Stomach smooth muscle (tissue), 2 donors: ENCODE data around the gene STK16.

Source experiments
- H3K27ac ChIP-seq: one replicate; pipeline ENCODE4 v1.7.0; 2013; ENCODE audit warnings: mild to moderate bottlenecking, low read length, inconsistent platforms
- H3K27me3 ChIP-seq, 2 donors: one replicate each; pipeline ENCODE4 v1.7.0; 2013; ENCODE audit warnings: low read length in 2 of 2; ENCODE audit not compliant: insufficient read depth in 2 of 2, control insufficient read depth in 1 of 2
- H3K36me3 ChIP-seq, 2 donors: one replicate each; pipeline ENCODE4 v1.7.0; 2013; ENCODE audit warnings: low read length in 2 of 2; ENCODE audit not compliant: control insufficient read depth in 2 of 2, insufficient read depth in 2 of 2
- H3K4me1 ChIP-seq: one replicate; pipeline ENCODE4 v1.7.0; 2013; ENCODE audit warnings: low read length; ENCODE audit not compliant: control insufficient read depth, insufficient read depth
- H3K4me3 ChIP-seq, 2 donors: one replicate each; pipeline ENCODE4 v1.7.0; 2013; ENCODE audit warnings: low read length in 2 of 2
- H3K9ac ChIP-seq, 2 donors: one replicate each; pipeline ENCODE4 v1.7.0; 2013; ENCODE audit warnings: low read length in 2 of 2, mild to moderate bottlenecking in 1 of 2
- H3K9me3 ChIP-seq, 2 donors: one replicate each; pipeline ENCODE4 v1.7.0; 2013; ENCODE audit warnings: low read length in 2 of 2; ENCODE audit not compliant: control insufficient read depth in 2 of 2
- donor health status: healthy.
- donor health status: Pancreatic carcinoma.

The STK16 gene

DNA sequence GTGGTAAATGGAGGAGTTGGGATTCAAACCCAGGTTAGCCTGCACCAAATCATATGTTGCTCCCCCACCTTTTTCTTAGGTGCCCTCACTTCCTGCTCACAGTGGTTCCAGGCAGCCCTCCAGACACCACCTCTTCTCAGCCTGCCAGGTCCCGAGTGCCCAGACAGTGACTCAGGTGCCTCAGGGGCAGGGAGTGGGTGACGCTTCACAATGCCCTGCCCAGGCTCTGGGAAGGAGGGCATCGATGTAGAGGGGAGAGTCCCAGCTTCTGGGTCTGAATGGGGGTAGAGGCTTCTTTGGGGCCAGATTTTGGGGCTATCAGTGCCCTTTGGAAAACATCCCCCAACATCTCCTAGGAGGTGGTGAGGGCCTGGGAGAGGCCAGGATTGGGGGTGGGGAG, 28.7 kb downstream of the STK16 start:
- Histone ChIP-seq H3K4me1 (peaks cover 38% of the 10 kb centered on the region), H3K9ac (peak overlapping the region; percentile 32 to 58), H3K4me3 (peak overlapping the region in 1 of 2 donors; percentile 1), H3K36me3 (no peaks in the 10 kb centered on the region), H3K9me3 (no peaks in the 10 kb centered on the region), H3K27me3 (no peaks in the 10 kb centered on the region), H3K27ac (peak overlapping the region; percentile 82)

DNA sequence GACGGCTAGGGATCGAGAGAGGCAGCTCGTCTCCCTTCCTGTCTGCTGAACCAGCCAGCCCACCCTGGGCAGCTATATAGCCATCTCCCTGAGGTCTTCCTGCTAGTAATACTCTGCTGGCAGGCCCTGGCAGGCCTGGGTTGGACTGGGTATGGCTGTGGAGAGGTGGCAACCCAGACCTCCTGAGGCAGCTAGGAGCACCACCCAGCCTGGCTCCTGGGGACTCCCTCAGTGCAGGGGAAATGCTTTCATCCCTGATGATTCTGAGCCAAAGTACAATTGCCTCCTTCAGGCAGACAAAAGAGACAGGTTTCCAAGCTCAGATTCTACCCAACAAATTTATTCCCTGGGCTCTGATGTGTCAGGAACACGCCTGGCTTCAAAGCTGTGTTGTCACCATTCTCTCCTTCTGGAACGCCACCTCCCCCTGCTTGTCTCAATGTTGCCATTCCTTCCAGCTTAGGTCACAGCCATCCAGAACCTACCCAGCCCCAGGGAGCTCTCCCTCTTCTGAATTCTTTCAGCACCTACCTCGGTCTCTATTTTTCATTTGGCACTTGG, 29.2 kb downstream of the STK16 start:
- Histone ChIP-seq H3K27ac (peak overlapping the region; percentile 82), H3K9me3 (no peaks in the 10 kb centered on the region), H3K9ac (peak overlapping the region; percentile 32 to 58), H3K4me3 (peak overlapping the region in 1 of 2 donors; percentile 1), H3K4me1 (peaks cover 37% of the 10 kb centered on the region), H3K36me3 (no peaks in the 10 kb centered on the region), H3K27me3 (no peaks in the 10 kb centered on the region)

DNA sequence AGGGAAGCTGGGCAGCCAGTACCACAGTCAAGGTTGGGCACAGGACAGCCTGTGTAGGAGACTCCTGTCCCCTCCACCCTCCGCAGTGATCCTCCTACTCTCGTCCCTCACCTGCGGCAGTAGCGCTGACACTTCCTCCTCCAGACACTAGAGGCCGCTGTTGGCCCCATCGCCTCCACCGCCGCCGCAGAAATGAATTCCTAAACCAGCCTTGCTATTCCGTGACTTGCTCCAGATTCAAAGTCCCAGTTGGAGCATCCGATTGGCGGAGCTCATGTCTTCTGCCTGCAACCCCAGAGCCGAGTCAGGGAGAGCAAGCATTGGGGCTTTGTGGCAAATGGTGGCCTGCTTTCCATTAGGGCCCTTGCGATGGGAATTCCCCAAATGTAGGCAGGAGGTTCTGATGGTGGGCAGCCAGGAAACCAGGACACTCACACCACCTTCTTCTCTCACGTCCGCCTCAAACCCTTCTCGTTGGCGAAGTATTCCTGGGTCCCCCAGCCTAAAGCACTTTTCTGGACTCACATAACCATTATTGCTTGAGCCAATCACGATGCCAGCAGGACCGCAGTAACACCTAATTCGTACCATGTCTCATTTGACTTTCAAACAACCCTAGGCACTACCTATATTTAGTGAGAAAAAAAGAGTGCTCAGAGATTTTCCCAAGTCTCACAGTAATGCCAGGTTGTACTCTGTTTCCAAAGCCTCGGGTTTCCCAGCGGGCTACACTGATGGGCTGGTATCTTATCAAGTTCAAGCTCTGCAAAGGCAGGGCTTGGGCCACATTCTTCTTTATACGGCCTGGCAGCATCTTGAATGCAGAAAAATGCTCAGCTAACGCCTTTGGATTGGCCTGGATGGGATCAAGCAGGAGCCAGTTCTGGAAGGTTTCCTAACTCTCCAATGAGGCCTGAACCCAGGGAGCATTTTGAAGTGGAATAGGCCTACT, 32.7 kb downstream of the STK16 start:
- H3K9ac ChIP-seq: peak overlapping the region; percentile 52 to 75
- H3K9me3 ChIP-seq: no peaks in the 10 kb centered on the region
- peaks cover 24 to 25% of the 10 kb centered on the region in 2 donors for H3K36me3 ChIP-seq
- no peaks in the 10 kb centered on the region for H3K27me3 ChIP-seq
- peak overlapping the region; percentile 95 for H3K27ac ChIP-seq
- peak overlapping the region; percentile 36 to 66 for H3K4me3 ChIP-seq
- H3K4me1 ChIP-seq: peaks cover 56% of the 10 kb centered on the region

DNA sequence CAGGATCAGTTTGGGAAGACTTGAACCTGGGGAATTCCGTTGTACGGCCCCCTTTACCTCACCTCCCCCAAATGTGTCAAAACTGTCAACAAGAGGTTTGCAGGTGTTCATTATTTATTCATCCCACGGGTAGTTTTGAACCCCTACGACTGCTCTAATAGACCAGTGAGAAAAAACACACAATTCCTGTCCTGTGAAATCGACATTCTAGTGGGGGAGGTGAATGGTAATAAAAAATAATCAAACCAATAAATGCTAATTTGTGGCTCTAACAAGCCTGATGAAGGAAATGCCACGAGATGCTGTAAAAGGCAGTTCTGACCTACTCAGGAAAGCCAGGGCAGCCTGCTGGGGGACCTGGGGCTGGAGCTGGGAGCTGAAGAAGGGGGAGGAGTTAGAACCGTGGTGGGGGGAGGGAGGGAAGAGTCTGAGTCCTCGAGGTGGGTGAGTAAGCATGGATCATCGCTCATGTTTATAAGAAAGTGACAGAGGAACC, 33.4 kb downstream of the STK16 start:
- H3K27ac ChIP-seq: peak overlapping the region; percentile 95
- H3K4me1 ChIP-seq: peaks cover 55% of the 10 kb centered on the region
- peaks cover 30 to 32% of the 10 kb centered on the region in 2 donors for H3K36me3 ChIP-seq
- H3K9ac ChIP-seq: peak overlapping the region; percentile 52 to 75
- no peaks in the 10 kb centered on the region for H3K27me3 ChIP-seq
- no peaks in the 10 kb centered on the region for H3K9me3 ChIP-seq
- H3K4me3 ChIP-seq: peak overlapping the region; percentile 21 to 66

DNA sequence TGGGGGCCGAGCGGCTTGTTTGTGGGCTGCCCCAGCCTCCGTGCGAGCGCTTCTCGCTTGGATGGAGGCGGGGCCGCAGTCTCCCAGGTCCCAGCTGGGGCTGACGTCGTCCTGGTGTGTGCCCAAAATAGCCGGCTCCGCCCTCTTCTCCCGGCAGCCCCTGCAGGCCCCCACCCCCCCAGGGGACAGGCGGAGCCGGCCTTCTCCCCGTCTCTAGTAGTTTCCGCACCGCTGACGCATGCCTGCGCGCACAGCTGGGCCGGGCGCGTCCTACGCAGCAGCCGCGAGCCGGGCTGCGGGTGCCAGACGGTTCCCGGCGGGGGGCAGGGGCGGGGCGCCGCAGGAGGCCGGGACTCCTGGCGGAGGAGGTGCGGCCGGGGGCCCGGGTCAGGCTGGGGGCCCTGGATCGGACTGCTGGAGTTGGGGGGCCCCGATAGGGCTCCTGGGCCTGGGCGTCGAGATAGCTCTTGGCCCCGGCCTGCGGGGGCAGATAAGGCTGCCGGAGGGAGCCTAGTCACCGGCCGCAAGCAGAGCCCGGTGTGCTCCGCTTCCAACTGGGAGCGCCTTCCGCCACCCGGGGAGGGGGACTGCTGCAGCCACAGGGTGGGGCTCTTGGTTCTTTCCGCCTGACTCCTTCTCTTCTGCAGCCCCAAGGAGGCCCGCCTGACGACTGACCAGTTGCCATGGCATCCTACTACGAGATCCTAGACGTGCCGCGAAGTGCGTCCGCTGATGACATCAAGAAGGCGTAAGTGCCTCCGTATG, 34.1 kb downstream of the STK16 start, which contains the start of gene DNAJB2:
Gene DNAJB2, plus strand, starts transcription at position 216 of the 765 bp plus-strand sequence. Its CDS starts 468 bp downstream, at position 684.
- Histone ChIP-seq H3K9ac (peak within 1 kb of the TSS; percentile 90 to 94), H3K4me3 (peak within 1 kb of the TSS; percentile 90 to 93), H3K27me3 (no peaks in the 10 kb centered on the region), H3K36me3 (peaks cover 36 to 38% of the 10 kb centered on the region in 2 donors), H3K9me3 (no peaks in the 10 kb centered on the region), H3K27ac (peak within 1 kb of the TSS; percentile 95), H3K4me1 (peaks cover 49% of the 10 kb centered on the region)

DNA sequence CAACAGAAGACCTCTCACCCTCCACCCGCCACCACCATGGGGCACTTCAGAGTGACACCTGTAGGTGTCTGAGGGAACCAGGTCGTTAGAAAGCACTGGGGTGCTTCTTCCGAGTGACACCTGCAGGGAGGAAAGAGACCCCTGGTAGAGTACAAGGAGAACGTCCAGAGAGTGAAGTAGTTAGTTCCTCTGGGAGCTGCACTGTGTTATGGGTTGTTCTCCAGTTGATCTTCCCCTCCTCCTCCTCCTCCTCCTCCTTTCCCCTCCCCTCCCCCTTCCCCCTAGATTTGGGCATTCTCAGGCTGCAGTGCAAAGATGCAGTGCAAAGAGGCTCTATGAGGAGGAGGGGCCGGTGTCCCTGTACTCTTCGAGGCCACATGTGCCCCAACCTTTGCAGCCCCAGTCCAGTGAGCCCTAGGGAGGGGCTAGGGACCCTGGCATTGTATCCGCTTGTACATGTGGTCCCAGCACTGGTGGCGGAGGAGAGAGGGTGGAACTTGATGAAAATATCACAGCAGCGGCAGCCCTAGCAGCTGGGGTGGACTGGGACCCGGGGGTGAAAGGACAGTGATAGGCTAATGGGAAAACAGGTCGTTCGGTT, 34.7 kb downstream of the STK16 start:
- Histone ChIP-seq H3K4me1 (peaks cover 47% of the 10 kb centered on the region), H3K9ac (peak overlapping the region; percentile 90 to 94), H3K9me3 (no peaks in the 10 kb centered on the region), H3K27me3 (no peaks in the 10 kb centered on the region), H3K27ac (peak overlapping the region; percentile 95), H3K36me3 (peaks cover 43% of the 10 kb centered on the region in 2 donors), H3K4me3 (peak overlapping the region; percentile 90 to 93)

DNA sequence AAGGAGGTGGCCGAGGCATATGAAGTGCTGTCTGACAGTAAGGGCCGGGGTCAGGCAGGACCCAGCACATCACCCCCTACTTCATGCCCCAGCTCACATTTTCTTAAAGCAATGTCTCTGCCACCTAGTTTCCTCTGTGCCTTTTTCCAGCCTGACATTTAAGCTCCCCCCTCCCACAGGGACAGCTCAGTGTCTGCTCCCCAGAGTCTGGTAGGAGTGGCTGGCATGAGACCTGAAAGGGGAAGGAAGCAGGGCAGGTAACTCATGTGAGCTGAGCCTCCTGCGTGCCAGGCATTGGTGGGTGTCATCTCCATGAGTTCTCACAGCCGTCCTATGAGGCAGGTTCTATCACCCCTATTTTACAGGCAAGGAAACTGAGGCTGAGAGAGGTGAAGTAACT, 35.4 kb downstream of the STK16 start:
- peaks cover 51% of the 10 kb centered on the region for H3K4me1 ChIP-seq
- H3K9ac ChIP-seq: peak overlapping the region; percentile 9 to 42
- no peaks in the 10 kb centered on the region for H3K9me3 ChIP-seq
- H3K27me3 ChIP-seq: no peaks in the 10 kb centered on the region
- peak overlapping the region; percentile 95 for H3K27ac ChIP-seq
- H3K4me3 ChIP-seq: no peak overlapping the region
- H3K36me3 ChIP-seq: peaks cover 45 to 46% of the 10 kb centered on the region in 2 donors

DNA sequence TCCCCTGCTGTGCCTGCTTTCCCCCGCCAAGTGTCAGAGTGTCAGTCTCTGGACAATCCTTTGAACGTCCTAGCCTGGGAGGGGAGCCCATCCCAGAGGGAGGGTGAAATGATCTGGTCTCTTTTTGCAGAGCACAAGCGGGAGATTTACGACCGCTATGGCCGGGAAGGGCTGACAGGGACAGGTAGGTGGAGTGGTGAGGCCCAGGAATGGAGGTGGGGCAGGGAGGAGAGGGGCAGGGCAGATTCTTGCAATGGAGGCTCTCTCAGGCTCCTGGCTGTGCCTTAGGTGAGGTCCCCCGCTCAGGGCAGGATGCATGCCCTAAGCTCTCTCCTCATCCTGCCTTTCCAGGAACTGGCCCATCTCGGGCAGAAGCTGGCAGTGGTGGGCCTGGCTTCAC, 36.3 kb downstream of the STK16 start:
- peaks cover 46% of the 10 kb centered on the region in 2 donors for H3K36me3 ChIP-seq
- H3K27ac ChIP-seq: no peak overlapping the region
- H3K4me1 ChIP-seq: peaks cover 53% of the 10 kb centered on the region
- no peak overlapping the region for H3K4me3 ChIP-seq
- H3K9me3 ChIP-seq: no peaks in the 10 kb centered on the region
- H3K27me3 ChIP-seq: no peaks in the 10 kb centered on the region
- H3K9ac ChIP-seq: peak overlapping the region in 1 of 2 donors; percentile 47

DNA sequence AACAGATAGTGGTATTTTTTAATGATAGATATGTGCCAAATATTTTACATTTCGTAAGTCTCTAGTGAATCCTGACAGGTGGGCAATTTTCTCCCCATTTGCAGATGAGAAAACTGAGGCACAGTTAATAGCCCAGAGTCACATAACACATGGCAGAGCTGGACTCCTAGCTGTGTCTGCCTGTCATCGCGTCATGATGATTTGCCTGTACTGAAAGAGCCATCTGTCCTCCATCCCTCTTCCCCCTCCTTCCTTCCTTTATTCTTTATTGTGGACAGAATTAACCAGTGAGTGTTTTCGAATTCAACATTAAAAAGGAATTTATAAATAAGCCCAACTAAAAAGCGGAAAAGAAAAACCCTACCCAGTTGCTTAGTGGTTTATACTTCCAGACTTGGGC, 37.1 kb downstream of the STK16 start:
- H3K36me3 ChIP-seq: peaks cover 46 to 48% of the 10 kb centered on the region in 2 donors
- no peak overlapping the region for H3K4me3 ChIP-seq
- no peak overlapping the region for H3K9ac ChIP-seq
- peaks cover 53% of the 10 kb centered on the region for H3K4me1 ChIP-seq
- no peak overlapping the region for H3K27ac ChIP-seq
- H3K27me3 ChIP-seq: no peaks in the 10 kb centered on the region
- H3K9me3 ChIP-seq: no peaks in the 10 kb centered on the region
